Dedifferentiated amniotic fluid mesenchymal stem cell (primary cell): ENCODE measurements around the gene CHCHD4.
A peak's percentile ranks its signal among the peaks of the same experiment; 100 is the strongest.

ENCODE experiments used
- DNase-seq: peaks from one replicate; pipeline ENCODE4 v3.0.0-alpha.2; 2016; ENCODE audit errors: extremely low spot score

CHCHD4 gene

GRCh38 chr3:14124615-14125192, at the start of gene CHCHD4, which contains the start of gene TMEM43:
Gene CHCHD4, minus strand, starts transcription at chr3:14124870. Its CDS starts 194 bp downstream, at chr3:14124676.
Gene TMEM43, plus strand, starts transcription at chr3:14125052. Its CDS starts 142 bp downstream, at chr3:14125194.
- DNase-seq: peak; percentile 99

GRCh38 chr3:14172496-14172895, 47.8 kb upstream of the CHCHD4 start:
- DNase-seq: no peak

- DNase-seq: peak; percentile 89
Measured at GRCh38 chr3:14170531-14171159, 46.0 kb upstream of the CHCHD4 start.

DNA sequence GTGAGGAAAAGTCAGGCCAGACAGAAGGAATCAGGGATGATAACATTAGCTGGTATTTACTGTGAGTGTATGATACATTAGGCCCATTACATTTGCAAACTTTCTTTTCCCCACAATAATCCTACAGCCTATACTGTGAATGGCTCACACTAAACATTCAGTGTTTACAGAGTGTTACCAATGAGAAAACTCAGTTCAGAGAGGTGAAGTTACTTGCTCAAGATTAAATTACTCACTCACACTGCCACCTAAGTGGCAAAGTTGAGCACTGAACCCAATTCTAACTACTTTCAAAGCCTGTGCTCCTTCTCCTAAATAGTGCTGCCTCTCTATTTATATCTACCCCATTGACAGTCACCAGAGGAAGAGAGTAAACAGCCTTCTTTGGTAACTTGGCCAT, 45.2 kb upstream of the CHCHD4 start:
- DNase-seq: no peak

DNA sequence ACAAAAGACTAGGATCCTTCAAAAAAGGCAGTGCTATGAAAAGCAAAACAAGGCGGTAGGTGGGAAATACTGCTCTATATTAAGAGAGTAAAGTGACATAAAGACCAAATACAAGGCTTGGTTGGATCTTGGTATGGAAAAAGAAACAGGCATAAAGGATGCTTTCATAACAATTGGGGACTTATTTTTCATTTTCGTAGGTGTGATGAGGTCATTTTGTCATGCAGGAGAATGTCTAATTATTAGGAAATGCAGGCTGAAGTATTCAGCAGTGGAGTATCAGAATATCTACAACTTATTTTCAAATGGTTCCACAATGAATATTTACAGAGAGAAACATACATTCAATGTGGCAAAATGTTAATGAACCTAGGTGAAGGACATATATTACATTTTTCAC, 44.8 kb upstream of the CHCHD4 start:
- no peak for DNase-seq

- DNase-seq: peak; percentile 30
Measured at GRCh38 chr3:14166877-14167603, 42.4 kb upstream of the CHCHD4 start.

DNA sequence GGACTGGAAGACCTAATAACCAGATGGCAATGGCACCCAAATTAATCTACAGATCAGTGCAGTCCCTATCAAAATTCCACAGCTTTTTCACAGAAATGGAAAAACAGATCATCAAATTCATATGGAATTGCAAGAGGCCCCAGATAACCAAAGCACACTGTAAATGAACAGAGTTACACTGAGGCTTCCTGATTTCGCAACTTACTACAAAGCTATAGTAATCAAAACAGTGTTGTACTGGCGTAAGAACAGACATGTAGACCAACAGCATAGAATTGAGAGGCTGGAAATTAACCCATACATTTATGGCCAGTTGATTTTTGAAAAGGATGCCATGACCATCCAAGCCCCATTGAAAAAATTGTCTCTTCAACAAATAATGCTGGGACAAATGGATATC, 37.5 kb upstream of the CHCHD4 start:
- DNase-seq: no peak

DNA sequence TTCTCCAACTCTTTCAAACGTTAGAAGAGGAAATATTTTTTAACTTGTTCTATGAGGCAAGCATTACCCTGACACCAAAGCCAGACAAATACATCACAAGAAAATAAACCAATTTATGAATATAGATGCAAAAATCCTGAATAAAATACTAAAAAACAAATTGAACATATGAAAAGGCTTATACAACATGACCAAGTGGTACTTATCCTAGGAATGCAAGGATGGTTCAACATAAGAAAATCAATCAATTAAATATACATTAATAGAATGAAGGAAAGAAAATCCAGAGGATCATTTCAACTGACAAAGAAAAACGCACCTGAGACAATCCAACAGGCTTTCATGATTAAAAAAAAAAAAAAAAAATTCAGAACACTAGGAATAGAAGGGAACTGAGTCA, 36.6 kb upstream of the CHCHD4 start:
- no peak for DNase-seq

DNA sequence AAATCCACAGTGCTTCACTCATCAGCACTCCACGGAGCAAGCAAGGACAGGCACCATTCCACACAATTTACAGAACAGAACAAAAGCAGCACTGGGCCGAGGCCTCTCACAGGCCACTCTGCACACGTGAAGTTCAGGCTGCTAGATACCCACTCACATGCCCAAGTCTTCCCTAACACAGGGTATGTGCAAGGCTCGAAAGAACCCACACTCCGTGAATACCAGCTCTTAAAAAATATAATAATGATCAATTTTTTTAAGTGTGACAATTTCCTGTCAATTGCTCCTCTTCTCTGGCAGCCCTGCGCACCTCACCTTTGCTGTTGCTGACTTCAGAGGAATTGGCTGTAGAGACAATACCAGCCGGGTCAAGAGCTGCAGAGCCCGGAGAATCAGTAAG, 34.8 kb upstream of the CHCHD4 start:
- DNase-seq: no peak

DNA sequence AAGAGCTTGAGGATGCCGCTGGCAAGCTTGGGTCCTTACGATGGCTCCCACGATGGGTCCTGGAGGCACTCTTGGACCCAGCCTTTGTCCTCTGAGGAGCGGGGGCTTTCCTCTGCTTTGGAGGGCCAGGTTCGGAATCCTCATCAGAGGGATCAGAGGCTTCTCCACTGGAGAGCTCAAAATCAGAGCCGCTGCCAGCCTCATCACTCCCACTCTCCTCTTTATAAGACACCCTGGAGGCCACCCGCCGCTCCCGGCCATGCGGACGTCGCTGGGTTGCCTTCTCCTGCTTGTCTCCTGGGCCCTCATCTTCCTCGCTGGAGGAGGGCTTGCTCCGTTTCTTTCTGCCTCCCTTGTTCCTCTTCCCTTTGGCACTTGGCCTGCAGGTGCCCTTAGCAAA, 33.7 kb upstream of the CHCHD4 start:
- DNase-seq: no peak

GRCh38 chr3:14157951-14158350, 33.3 kb upstream of the CHCHD4 start:
- DNase-seq: no peak

DNA sequence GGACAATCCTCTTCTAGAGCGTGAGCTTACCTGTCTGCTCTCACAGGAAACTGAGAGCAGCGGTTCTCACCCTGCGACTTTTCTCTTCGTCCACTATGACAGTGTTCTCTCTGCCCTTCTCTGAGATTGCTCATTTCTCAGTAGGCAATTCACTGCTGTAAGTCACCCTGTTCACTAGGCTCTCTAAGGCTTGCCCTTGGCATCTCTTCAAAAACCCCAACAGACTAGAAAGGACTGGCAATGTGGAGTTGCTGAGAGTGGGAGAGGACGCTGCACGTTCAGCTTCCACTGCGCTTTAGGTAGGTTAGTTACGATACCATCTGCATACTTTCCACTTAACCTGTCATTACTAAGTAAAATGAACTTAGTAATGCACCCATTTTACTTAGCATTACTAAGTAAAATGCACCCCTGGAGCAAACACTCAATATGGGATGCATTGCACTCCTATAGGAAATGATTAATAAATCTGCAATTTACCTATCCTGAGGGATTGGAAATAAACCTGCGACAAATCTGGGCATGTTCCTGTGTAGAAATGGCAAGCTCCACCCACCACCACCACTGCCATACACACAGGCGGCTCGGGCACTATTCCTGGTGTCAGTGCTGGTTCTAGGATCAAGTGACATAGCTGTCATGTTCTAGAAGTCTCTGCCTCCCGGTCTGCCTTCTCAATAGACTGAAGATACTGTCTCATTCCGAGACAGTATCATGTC, 32.3 kb upstream of the CHCHD4 start:
- DNase-seq: no peak

DNA sequence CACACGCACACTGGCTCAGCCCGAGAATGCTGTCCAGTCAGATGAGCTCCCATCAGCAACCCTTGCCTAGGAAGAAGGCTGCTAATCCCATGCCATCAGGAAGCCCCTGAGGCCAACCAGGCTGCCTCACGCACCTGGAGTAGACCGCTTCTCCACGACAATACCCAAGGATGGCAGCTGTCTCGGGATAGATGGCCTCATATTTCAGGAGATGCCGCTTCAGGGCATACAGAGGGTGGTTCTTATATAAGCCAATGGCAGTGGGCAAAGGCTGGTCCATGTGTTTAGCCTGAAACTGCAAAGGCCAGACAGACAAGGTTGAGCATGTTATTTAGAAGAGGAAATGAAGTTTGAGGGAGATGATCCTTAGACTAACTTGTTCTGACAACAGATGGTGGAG, 31.5 kb upstream of the CHCHD4 start:
- no peak for DNase-seq

DNA sequence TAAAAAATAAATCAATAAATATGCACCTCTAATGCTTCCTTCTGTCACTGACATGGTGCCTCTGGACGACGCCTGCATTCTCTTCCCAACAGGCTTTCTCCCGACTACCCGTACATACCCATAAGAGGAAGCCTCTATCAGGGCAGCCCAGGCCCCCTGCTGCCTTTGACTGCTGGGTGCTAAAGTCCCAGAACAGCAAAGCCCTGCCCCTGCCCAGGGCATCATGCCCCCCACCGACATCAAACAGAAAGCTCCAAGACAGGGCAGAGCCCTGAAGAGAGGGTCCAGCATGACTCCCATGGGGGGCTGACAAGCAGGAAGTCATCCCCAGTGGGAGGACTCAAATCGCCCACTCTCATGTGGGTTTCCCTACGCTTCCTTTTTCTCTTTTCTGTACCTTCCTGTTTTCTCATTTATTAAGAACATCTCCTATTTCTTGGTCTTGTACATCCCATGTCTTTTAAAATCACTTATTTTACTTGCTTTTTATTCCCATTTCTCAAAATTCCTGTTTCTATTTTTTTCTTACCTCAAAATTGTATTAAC, 30.3 kb upstream of the CHCHD4 start:
- no peak for DNase-seq

DNA sequence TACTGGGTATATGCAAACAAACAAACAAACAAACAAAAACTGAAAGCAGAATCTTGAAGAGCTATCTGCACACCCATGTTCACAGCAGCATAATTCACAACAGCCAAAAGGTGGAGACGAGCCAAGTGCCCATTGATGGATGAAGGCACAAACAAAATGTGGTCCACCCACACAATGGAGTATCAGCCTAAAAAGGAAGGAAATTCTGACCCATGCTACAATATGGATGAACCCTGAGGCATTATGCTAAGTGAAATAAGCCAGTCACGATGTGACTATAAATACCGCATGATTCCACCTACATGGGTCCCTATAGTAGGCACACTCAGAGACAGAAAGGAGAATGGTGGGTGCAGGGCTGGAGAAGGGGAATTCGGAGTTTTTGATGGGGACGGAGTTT, 29.6 kb upstream of the CHCHD4 start:
- no peak for DNase-seq

GRCh38 chr3:14153663-14154062, 29.0 kb upstream of the CHCHD4 start:
- DNase-seq: no peak

DNA sequence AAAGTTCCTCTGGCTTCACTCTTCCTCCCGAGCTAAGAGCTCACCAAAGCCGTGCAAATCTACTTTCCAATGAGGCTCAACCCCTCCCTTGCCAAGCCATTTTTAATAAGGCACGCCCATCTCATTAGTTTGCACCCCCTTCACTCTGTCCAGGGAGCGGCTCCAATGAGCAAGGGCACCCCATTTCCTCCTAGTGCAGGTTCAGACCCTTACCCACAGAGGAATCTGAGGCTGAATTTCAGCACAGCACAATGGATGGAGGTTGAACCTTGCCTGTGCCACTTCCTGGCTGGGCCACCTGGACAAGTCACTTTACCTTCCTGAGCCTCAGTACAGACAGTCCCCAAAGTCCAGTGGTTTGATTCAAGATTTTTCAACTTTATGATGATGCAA, 28.3 kb upstream of the CHCHD4 start:
- DNase-seq: no peak

GRCh38 chr3:14152233-14152962, 27.7 kb upstream of the CHCHD4 start:
- no peak for DNase-seq

DNA sequence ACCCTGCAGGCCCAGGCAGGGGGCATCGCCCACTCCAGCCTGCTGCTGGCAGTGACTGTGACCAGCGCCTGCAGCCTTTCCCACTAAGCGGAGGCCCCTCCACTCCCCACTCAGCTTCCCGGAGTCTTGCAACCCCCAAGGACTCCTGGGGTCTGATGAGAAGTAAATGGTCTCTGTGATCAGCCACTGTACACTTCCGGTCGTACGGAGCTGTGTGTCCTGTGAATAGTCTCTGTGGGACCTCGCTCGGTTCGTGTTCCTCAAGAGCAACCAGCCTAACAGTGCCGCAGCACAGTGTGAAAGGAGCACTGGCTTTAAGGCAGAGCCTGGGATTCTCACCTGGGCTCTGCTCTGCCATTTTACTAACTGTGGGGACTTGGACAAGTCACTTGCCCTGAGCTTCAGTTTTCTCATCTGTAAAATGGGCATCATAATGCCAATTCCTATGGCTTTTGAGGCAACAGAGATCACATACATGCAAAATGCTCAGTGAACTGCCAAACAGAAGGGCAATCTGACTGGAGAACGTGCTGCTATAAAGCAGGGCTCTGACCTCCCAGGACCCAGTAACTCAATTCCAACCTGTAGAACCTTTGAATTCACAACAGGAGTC, 26.9 kb upstream of the CHCHD4 start:
- DNase-seq: no peak

DNA sequence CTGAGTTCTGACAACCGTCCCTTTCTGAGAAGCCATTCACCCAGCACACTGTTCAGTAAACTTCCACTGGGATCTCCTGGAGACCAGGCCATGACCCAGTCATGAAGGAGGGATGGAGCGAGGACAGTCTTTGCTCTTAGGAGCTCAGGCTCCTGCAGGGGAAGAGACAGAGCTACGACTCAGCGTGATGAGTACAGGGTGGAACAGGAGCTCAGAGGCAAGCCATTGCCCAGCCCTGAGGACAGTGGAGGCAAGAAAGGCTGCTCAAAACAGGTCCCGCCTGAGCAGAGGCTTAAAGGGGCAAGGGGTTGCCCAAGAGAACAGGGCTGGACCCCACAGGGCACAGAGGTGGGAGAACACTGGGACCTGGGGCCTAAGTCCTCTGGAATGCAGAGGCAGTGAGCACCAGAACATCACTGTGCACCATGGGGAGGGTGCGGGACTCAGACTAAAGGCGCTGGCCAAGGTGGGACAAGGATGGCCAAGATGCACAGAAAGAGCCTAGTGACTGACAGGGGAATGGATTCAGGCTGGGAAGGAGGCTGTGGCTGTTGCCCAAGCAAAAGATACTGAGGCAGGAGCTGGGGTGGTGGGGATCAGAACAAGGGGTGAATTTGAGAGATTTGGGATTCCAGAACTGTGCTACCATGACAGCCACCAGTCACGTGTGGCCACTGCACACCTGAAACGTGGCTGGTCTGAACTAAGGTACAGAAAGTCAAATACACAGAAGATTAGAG, 26.0 kb upstream of the CHCHD4 start:
- DNase-seq: no peak
